Gastroesophageal sphincter (tissue), 3 donors: ENCODE results near the gene DUOX2.

Experiments
- EP300 ChIP-seq: sonication (generic); formaldehyde crosslinking; IDR thresholded peaks from one replicate; pipeline ENCODE4 v1.6.1; 2017; ENCODE audit warnings: antibody characterized with exemption, mild to moderate bottlenecking
- TF ChIP-seq, protein P1 (sequence below), 4 experiments: fragments of 200-600 bp in 2 of 4; fragments of 450-650 bp in 2 of 4; sonication (generic) in 1 of 4; IDR thresholded peaks; one replicate each; pipeline ENCODE4 v1.5.1; 2017 to 2019; ENCODE audit warnings: antibody characterized with exemption in 4 of 4, mild to moderate bottlenecking in 2 of 4, moderate library complexity in 2 of 4

DNA sequence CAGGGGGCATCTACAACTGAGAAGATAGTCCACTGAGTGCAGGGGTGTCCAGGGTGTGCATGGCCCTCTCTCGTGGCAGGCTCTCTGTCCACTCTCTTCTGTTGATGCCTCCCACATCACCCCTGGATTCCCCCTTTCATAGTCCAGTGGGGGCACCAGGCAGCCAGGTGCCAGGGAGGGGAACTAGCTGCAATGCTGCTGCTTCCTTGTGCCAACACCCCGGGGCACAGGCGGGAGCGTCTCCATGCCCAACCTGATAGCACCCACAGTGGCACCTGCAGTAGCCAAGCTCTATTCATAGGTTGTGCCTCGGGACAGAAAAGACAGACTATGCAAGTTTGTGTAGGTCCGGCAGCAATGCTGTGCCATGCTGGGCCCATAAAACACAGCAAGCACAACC, 11.7 kb downstream of the DUOX2 start:
- TF ChIP-seq, protein P1, sequence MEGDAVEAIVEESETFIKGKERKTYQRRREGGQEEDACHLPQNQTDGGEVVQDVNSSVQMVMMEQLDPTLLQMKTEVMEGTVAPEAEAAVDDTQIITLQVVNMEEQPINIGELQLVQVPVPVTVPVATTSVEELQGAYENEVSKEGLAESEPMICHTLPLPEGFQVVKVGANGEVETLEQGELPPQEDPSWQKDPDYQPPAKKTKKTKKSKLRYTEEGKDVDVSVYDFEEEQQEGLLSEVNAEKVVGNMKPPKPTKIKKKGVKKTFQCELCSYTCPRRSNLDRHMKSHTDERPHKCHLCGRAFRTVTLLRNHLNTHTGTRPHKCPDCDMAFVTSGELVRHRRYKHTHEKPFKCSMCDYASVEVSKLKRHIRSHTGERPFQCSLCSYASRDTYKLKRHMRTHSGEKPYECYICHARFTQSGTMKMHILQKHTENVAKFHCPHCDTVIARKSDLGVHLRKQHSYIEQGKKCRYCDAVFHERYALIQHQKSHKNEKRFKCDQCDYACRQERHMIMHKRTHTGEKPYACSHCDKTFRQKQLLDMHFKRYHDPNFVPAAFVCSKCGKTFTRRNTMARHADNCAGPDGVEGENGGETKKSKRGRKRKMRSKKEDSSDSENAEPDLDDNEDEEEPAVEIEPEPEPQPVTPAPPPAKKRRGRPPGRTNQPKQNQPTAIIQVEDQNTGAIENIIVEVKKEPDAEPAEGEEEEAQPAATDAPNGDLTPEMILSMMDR (IDR thresholded peaks at IDR 0.05) = no peak
- TF ChIP-seq EP300 = no peak
